SIG-M5 (cell line): Measurements from ENCODE around the gene FOXN1.

ENCODE experiments used
- DNase-seq: peaks from one replicate; lab custom pipeline; 2025; lab: John Stamatoyannopoulos, UW

FOXN1 gene

GRCh38 chr17:28524476-28525424 is 18.6 kb downstream of the FOXN1 start:
- no peak for DNase-seq

GRCh38 chr17:28526381-28526780 is 20.2 kb downstream of the FOXN1 start:
- DNase-seq = no peak

GRCh38 chr17:28527181-28527681 is 21.1 kb downstream of the FOXN1 start:
- no peak for DNase-seq

GRCh38 chr17:28527859-28528258 is 21.7 kb downstream of the FOXN1 start:
- DNase-seq = no peak

- DNase-seq = no peak
Measured at GRCh38 chr17:28528327-28529012, 22.3 kb downstream of the FOXN1 start.

- DNase-seq = no peak
Measured at GRCh38 chr17:28529013-28529400, 22.9 kb downstream of the FOXN1 start.

- DNase-seq = no peak
Measured at GRCh38 chr17:28530250-28530649, 24.1 kb downstream of the FOXN1 start.

GRCh38 chr17:28530926-28531325 is 24.8 kb downstream of the FOXN1 start:
- DNase-seq = no peak

- no peak for DNase-seq
Measured at GRCh38 chr17:28532050-28532960, 26.2 kb downstream of the FOXN1 start.

DNA sequence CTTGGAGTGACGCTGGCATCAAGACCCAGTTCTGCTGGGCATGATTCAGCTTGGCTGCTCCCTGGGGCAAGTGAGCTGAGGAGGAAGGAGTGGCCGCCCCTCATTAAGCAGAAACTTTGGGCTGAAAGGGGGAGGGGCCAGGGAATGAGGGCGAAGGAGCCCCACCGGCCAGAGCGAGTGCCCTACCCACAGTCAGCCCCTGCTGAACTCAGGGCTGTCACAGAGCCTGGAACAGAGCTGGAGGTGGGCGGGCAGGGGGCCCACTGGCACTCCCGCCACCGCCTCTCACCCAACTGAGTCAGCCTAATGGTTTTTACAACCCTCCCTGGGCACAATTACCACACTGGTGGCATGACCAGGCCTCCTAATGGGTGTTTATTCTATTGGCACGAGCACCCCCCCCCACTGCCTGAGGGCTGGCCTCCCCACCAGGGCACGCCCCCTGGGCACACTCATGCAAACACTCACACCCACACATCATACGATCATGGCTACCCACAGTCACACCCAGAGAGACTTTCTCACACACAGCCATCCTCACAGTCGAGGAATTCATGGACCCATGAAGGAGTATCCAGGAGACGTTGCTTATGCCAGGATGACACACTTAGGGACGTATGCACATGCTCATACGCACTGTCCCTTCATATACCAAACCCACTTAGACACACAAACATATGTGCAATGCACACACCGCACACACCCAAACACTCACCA is 27.1 kb downstream of the FOXN1 start:
- DNase-seq = no peak

- no peak for DNase-seq
Measured at GRCh38 chr17:28534740-28535375, 28.7 kb downstream of the FOXN1 start.

DNA sequence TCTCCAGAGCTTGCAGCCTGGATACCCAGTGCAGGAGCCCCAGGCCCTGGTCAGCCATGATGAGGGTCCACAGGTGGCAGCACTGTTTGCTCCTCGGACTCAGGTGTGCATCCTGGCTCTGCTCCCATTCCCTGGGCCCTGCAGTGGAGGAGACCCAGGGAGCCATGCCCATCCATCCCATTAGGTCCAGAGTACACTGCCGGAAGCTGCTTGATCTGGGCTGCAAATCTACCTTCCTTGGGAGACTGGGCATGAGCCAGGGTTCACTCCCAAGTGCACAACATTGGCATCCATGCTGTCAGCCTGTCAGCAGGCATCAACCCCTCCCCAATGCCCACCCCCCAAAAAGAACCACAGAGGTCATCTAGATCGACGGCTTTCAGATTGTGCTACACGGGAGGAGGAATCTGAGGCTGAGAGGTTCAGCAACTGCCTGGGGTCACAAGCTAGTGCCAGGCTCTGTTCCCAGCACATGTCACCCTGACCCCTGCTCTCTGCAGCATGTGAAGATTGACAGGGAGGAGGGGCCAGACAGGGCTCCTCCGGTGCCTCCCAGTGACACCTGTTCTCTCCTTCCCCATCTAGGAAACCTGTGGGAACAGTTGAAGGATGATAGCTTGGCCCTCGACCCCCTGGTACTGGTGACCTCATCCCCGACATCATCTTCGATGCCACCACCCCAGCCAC is 30.5 kb downstream of the FOXN1 start:
- DNase-seq = no peak

GRCh38 chr17:28537219-28537610 is 31.1 kb downstream of the FOXN1 start:
- no peak for DNase-seq

DNA sequence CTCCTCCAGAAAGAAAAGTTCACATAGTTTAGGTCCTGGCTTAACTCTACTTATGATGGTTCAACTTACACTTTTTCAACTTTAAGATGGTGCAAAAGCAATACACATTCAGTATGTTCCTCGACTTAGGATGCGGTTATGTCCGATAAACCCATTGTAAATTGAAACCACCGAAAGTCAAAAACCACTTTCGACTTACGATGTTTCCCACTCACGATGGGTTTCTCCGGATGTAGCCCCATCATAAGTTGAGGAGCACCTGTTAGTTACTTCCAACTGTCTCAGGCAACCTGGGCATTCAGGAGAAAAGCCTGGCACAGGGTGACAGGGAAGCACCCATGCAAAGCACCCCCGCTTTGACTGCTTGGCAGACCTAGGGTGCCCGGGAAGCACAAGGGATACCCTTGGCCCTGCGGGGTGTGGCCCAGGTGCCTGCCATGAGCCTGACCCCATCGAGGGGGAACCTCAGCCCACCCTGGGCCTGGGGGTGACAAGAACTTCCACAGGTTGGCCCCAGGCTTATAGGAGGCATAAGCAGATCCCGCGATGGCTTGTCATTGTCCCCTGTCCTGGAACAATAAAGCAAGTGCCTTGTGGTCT is 32.2 kb downstream of the FOXN1 start:
- DNase-seq = no peak

GRCh38 chr17:28540231-28540630 is 34.1 kb downstream of the FOXN1 start:
- DNase-seq = no peak

DNA sequence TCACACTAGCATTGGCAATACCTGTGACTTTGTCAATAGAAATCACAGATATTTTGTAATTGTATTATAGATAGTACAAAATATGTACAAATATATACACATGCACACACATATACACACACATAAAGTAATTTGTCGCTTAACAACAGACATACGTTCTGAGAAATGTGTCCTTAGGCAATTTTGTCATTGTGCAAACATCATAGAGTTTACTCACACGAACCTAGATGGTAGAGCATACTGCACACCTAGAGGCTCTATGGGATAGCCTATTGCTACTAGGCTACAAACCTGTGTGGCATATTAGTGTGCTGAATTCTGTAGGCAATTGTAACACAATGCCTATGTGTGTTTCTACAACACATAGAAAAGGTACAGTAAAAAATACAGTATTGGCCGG is 35.3 kb downstream of the FOXN1 start:
- DNase-seq = no peak

DNA sequence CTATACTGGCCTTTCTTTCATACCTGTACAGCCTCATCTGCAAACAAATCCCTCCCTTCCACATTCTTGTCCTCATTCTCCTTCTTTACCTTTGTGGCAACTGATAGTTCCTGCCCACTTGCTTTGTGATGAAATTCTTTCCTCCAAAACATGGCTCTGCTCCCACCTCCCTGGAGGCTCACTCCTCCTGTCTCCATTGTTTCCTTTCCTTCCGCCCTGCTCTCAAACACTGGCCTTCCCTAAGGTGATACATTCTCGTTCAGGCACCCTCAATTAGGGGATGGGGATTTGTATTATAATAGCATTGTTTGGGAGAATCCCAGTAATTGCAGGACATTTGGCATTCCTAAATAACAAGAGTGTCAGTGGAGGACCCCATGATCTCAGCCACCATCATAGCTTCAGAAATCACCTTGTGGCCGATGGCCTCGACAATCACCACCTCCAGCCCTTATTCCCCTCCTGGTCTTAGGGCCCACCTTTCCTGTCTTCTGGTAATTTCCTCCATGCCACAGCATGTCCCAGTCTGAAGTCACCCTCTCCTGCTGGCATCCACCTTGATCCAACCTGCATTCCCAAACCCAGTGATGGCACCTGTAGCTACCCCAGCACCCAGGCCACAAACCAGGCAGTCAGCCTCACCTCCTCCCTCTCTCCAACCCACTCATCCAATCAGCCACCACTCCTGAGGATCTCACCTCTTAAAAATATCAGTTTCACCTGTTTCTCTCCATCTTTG is 38.4 kb downstream of the FOXN1 start:
- no peak for DNase-seq

- no peak for DNase-seq
Measured at GRCh38 chr17:28545141-28545503, 39.0 kb downstream of the FOXN1 start.

DNA sequence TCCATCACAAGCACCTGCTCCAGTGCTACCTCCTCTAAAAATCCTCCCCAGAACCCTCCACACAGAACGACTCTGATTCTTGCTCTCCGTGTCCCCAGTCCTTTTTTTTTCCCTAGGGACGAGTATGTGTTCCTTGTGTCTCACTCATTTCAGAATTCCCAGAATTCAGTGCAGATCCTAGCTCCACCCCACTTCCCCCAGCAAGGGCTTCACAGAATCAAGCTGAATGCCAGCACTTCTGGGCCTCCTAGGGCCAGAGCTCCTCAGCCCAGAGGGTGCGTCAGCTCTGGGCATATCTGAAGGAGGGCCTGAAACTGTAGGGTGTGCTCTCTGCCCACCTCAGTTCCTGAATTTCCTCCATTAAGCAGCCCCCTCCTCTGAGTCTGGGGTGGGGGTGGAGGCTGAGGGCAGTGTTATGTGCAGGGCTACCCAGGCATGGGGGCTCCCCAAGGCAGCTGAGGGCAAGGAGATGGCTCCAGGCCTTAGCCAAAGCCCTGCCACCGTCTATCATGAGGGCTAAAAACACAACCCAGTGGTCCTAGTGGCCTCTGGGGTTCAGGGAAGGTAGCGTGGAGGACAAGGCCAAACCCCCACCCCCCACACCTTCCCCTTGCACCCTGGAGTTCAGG is 39.8 kb downstream of the FOXN1 start:
- no peak for DNase-seq
